Measurements from ENCODE around the gene FOXD2.

The FOXD2 gene

GRCh38 chr1:47390843-47391242 is 47.0 kb upstream of the FOXD2 start:
- Histone ChIP-seq H3K4me3 (ENCODE audit: low read depth, low read length) (no peak overlapping the region), H3K27ac (ENCODE audit: extremely low read depth, low read depth, low read length) (no peak overlapping the region), H3K36me3 (ENCODE audit: control insufficient read depth in 2 of 2, insufficient read depth in 1 of 2, low read length in 2 of 2) (no peaks in the 10 kb centered on the region), H3K9me3 (ENCODE audit: control insufficient read depth, insufficient read depth, low read depth, low read length) (no peaks in the 10 kb centered on the region), H3K4me1 (ENCODE audit: control insufficient read depth, insufficient read depth, low read length) (no peaks in the 10 kb centered on the region)
- ChIA-PET POLR2A (interaction anchor here (0.7 kb wide), 1 partner anchor 47 kb away, joined by 3 read pairs; the partner anchor contains the start of gene FOXD2), CTCF (interaction anchor here (0.5 to 8.1 kb wide), 14 partner anchors 9 to 337 kb away, joined by 3 to 151 read pairs (median 5); partner anchors contain the start of gene FOXD2)
- TF ChIP-seq GLIS2 (tag by site-specific recombination; IDR thresholded peaks at IDR 0.05), result no peak
- TF ChIP-seq ZSCAN4 (tag by site-specific recombination; IDR thresholded peaks at IDR 0.05), result no peak
- TF ChIP-seq KLF10 (tag by site-specific recombination; IDR thresholded peaks at IDR 0.05), result no peak
- no peak for TF ChIP-seq BCL11A (tag by site-specific recombination; IDR thresholded peaks at IDR 0.05; ENCODE audit: low read depth)
- no peak for TF ChIP-seq ZNF280C (tag by site-specific recombination; IDR thresholded peaks at IDR 0.05)
- no peak for TF ChIP-seq ZNF26 (tag by site-specific recombination; IDR thresholded peaks at IDR 0.05)
- TF ChIP-seq YY2 (tag by site-specific recombination; IDR thresholded peaks at IDR 0.05), result no peak
- no peak for TF ChIP-seq ZNF140 (tag by site-specific recombination; IDR thresholded peaks at IDR 0.05)
- TF ChIP-seq ZNF114 (tag by site-specific recombination; IDR thresholded peaks at IDR 0.05), result no peak
- TF ChIP-seq PBX3 (CRISPR knock-in tag; IDR thresholded peaks at IDR 0.05), result no peak
- TF ChIP-seq ZNF426 (tag by site-specific recombination; IDR thresholded peaks at IDR 0.05), result no peak
- no peak for TF ChIP-seq ZNF354C (tag by site-specific recombination; IDR thresholded peaks at IDR 0.05; ENCODE audit: borderline replicate concordance, low read depth)
- no peak for TF ChIP-seq KLF1 (tag by site-specific recombination; IDR thresholded peaks at IDR 0.05)
- TF ChIP-seq ZNF501 (tag by site-specific recombination; IDR thresholded peaks at IDR 0.05), result no peak
- TF ChIP-seq ZNF121 (tag by site-specific recombination; IDR thresholded peaks at IDR 0.05), result no peak
- TF ChIP-seq MZF1 (tag by site-specific recombination; IDR thresholded peaks at IDR 0.05; ENCODE audit: borderline replicate concordance), result no peak
- TF ChIP-seq ZNF747 (tag by site-specific recombination; IDR thresholded peaks at IDR 0.05), result no peak
- no peak for TF ChIP-seq AEBP2 (tag by site-specific recombination; IDR thresholded peaks at IDR 0.05; ENCODE audit: borderline replicate concordance)
- no peak for TF ChIP-seq BCL6B (tag by site-specific recombination; IDR thresholded peaks at IDR 0.05)
